Astrocyte of the hippocampus (primary cell): ENCODE results near the gene COBLL1.

ENCODE experiments used
- DNase-seq: peaks from one replicate; pipeline ENCODE4 v3.0.0; 2011; ENCODE audit warnings: low read depth, low spot score

The COBLL1 gene

GRCh38 chr2:164678631-164679149, 162.9 kb downstream of the COBLL1 start:
- no peak for DNase-seq

- no peak for DNase-seq
These were observed 163.9 kb downstream of the COBLL1 start for GRCh38 chr2:164677733-164678132.

GRCh38 chr2:164677271-164677670, 164.4 kb downstream of the COBLL1 start:
- DNase-seq: no peak

- DNase-seq: no peak
These were observed 165.9 kb downstream of the COBLL1 start for GRCh38 chr2:164675687-164676086.

- DNase-seq: no peak
These were observed 166.6 kb downstream of the COBLL1 start for GRCh38 chr2:164675027-164675426.

DNA sequence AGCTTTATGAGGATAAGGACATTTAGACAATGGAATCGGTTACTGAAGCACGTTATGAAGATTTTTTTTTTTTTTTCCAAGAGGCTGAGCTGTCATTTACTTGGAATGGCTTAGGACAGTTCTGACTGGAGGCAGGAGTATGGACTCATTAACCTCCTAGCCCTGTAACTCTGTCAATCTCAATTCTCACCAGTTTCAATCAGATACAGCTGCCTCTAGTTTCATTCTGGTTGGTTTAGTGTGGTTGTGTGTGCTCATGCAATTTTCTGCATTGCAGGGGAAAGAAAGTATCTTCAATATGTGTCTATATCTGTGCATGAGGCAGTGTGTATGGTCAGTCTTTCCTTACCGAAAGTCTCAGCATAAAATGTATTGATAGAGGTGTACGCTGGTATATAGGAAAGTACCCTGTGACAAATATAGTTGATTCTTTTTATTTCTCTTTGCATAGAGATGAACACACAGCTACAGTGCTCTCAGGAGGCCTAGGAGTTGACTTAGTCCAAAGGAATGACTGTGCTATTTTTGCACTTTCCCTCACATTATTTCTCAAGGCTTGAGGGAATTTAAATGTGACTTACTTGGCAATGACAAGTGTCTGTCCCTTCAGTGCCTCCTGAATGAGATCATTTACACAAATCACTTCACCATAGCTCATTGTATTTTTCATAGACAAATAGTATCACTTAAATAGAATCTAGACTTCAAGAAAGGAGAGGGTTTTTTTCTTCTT, 169.8 kb downstream of the COBLL1 start:
- DNase-seq: peak; percentile 13

DNA sequence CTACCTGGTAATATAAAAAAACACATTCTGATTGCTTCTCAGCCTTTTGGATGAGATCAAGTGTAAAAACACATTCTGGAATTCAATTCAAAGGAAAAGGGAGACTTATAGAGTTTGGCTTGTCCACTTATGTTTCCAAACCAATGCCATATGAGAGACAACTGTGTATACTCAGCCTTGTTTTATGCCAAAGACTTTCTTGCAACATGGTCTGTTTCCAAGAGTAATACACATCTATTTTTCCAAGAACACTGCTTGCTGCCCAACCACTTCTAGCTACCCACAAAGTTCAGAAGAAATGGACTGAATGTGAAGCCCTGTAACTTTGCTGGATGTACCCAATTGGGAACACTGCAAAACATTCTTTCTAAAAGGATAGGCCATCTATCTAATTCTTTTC, 172.3 kb downstream of the COBLL1 start:
- DNase-seq: no peak

- DNase-seq: peak; percentile 40
These were observed 174.1 kb downstream of the COBLL1 start for GRCh38 chr2:164667566-164667965.

GRCh38 chr2:164664070-164664469, 177.6 kb downstream of the COBLL1 start:
- no peak for DNase-seq

DNA sequence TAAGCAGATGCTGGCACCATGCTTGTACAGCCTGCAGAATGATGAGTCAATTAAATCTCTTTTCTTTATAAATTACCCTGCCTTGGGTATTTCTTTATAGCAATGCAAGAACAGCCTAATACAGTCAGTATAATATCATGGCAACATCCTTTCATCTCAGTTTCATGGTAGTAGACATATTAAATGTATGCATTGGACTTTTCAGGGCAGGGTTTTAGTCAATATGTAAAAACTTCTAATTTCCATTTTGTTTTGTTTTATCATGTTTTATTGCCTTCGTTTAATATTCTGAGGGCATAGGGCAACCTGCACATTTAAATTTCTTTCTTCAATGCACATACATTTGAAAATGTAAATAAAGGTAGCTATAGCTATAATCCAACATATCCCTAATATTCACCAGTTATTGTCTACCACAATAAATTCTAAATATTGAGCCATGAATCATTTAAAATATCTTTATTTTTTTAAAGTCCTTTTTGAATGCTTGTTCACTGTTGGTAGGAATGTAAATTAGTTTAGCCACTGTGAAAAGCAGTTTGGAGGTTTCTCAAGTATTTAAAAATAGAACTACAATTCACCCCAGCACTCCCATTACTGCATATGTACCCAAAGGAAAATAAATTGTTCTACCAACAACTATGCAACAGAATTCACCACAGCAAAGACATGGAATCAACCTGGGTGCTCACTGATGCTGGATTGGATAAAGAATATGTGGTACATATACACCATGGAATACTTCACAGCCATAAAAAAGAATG, 178.6 kb downstream of the COBLL1 start:
- peak; percentile 3 for DNase-seq

DNA sequence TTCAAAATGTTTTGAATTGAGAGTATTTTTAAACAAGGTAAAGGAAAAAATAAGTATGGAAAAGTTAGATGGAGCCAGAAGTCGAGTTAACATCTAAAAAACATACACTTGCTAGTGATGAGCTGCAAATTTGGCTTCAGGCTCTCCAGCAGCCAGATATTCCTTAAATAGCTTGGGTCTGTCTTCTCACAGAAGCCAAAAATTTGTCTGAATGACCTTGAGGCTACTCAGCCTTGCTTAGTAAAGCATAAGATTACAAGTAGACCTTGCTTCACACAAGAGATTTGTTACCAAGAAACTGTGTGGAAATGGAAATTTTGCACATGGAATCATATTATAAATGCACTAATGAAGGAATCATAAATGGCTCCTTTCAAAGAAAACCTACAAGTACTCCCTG, 179.6 kb downstream of the COBLL1 start:
- no peak for DNase-seq

DNA sequence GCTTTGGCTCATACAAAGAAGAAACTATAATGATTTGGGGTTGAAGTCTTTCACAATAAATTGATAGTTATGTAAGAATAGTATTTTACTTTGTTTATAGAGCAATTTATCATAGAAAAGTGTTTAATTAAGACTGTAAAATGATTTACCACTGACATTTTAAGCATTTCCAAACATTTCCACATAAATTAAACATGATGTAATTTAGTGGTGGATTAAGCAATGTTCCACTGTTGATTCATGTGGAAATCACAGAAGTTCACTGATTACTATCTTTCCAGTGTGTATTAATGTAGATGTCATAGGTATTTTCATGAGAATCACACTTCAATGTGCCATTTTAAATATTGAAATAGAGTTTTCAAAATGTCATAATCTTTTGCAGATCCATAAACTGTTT, 180.3 kb downstream of the COBLL1 start:
- DNase-seq: peak; percentile 12

DNA sequence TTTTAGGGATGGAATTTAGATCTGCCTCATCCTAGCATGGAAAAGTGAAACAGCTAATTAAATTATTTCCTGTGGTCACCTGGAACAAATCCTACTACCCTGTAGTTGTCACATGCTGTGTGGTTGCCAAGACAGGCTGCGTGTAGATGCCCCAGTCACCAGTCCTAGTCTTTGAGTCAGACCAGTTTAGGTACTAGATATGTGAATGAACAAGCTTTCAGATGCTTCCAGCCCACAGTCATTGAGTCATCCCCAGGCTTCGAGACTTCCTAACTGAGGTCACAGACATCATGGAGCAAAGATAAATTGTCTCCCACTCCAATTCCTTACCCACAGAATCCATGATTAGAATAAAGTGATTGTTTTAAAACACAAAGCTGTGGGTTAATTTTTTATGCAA, 184.5 kb downstream of the COBLL1 start:
- peak; percentile 83 for DNase-seq

- peak; percentile 30 for DNase-seq
These were observed 185.9 kb downstream of the COBLL1 start for GRCh38 chr2:164655750-164656149.

DNA sequence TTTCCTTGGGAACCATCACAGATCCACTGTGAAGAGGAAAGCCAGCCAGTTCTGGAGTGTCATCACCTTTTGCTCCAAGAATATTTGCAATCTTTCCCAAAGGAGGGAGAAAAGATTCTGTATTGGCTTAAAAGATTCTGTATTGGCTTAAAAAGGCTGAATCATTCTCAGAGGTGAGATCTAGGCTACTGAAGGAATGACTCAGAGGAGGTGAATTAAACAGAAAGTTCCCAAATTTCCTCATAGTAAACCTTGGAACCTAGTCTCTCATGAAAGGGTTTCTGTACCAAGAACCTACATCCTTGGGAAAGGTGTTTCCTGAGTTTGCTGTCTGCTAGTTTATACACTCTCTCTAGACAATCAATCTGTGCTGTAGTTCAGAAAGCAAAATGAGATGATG, 186.3 kb downstream of the COBLL1 start:
- peak; percentile 9 for DNase-seq

DNA sequence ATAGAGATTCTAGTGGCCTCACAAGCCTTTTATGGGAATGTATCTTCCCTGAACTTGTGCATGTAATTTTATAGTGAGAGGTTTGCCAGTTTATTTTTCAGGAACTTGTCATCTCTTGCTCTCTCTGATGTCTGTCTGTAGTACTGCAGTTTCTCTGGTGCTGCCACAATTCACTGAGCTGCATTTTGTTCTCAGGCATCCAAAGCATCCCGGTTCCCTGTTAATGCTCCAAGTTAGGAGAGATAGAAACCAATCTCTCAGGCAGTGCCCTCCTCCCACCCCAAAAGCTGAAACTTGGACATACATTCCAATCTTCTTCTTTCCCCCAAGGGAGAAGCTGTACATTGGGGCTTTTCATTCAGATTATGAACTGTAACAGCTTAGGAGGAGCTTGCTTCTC, 190.3 kb downstream of the COBLL1 start:
- DNase-seq: peak; percentile 8

DNA sequence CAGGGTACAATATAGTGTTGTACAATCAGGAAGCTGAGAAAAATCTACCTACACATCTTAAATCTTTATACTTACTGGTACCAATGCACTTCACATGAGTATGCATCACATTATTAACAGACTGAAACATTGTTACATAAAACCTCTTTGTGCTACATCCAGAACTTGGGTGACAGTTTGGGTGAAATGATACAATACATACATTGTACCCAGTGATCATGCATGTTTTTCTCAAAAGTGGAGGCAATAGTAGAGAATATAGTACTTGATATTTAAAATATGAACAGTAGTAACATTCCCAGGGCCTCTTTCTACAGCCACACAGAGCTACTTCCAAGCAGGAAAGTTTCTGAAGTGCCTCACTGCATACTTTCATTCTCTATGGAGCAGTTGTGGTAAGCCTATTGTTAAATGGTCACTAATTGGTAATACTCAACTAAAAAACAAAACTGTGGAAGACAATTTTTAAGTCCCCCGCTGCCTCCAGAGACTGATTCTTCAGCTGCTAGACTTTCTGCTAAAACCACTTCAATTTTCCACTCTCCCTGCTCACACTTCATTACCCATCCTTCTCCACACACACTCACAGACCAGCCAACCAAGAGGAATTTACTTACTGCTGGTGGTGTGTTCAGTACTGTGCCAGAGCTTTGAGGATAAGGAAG, 197.5 kb downstream of the COBLL1 start:
- peak; percentile 31 for DNase-seq

- no peak for DNase-seq
These were observed 198.6 kb downstream of the COBLL1 start for GRCh38 chr2:164642946-164643555.

GRCh38 chr2:164642268-164642667, 199.4 kb downstream of the COBLL1 start:
- DNase-seq: no peak
